ENCODE results near the gene PRKCQ.
"Not testable (repeated sequence)": the region's sequence is repeated elsewhere in the genome, so short reads cannot be mapped to it uniquely, and the experiment has no call there.

Gene PRKCQ

GRCh38 chr10:6384031-6384430 is 196.0 kb downstream of the PRKCQ start:
- DNase-seq (ENCODE audit: low spot score) = no peak

GRCh38 chr10:6383096-6383812 is 196.8 kb downstream of the PRKCQ start:
- no peak for DNase-seq (ENCODE audit: low spot score)

DNA sequence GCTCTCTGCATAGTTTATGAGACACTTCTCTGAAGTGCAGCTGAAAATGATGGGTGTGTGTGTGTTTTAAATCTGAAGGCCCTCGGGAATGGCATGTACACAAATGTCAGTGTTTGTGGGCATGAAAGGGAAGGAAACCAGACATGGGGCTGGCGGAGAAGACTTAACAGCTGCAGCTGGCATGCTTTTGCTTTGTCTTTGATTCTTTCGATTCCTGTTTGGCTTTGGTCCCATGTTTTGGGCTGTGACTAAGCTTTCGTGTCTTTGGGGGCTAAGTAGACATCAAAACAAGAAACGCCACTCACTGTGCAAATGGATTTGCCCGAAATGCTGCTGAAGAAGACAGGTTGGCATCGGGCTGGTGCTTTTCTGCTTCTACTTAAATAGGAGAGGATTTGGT is 198.0 kb downstream of the PRKCQ start:
- DNase-seq (ENCODE audit: low spot score) = no peak

GRCh38 chr10:6380478-6380877 is 199.6 kb downstream of the PRKCQ start:
- not testable (repeated sequence) for DNase-seq (ENCODE audit: low spot score)

DNA sequence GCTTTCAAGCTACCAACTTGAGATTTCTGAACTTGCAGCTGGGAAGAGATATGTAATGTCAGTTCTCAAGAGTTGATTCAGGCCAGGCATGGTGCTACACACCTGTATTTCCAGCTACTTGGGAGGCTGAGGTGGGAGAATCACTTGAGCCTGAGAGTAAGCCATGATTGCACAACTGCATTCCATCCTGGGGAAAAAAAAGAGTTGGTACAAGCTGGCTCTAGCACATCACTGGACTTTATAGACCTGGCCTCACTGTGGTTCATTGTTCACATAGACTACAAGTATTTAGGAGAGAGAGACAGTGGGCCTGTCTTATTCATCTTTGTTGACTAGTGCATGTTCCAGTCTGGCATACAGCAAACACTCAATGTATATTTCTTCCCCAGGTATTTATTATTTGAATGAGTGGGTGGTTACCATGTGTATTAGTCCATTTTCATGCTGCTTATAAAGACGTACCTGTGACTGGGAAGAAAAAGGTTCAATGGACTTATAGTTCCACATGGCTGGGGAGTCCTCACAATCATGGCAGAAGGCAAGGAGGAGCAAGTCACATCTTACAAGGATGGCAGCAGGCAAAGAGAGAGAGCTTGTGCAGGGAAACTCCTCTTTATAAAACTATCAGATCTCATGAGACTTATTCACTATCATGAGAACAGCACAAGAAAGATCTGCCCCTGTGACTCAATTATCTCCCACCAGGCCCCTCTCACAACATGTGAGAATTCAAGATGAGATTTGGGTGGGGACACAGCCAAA is 200.9 kb downstream of the PRKCQ start:
- DNase-seq (ENCODE audit: low spot score) = no peak
